Measurements from ENCODE around the gene SQSTM1.

DNA sequence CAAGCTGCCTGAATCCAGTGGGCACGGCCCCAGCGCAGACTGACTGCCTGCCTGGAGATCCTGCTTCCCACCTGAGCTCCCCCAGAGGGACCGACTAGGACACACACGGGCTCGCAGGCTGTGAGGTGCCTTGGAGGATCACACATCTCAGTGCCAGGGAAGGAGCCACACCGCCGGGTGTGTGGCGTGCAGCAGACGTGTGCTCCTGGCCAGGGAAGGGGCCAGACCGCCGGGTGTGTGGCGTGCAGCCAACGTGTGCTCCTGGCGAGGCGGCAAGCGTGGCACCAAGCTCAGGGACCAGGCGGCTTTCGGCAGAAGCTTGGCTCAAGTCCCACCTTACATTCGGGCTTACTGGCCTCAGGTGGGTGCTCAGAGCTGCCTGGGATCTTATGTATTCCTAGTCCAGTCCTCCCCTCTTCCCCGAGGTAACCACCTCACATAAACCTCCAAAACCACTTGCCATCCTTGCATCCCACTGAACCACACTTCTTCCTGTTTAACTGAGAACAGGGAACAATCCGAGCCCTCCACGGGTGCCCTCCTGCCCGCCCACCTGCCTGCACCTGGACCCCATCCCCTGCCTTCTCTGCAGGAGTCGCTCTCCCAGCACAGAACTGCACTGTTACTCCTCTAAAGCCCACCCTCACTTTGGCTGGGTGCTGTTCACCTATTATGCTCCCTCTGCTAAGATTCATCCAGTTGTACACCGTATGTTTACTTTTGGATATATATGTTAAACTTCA, 60.3 kb downstream of the SQSTM1 start:
- TF ChIP-seq, protein P1, sequence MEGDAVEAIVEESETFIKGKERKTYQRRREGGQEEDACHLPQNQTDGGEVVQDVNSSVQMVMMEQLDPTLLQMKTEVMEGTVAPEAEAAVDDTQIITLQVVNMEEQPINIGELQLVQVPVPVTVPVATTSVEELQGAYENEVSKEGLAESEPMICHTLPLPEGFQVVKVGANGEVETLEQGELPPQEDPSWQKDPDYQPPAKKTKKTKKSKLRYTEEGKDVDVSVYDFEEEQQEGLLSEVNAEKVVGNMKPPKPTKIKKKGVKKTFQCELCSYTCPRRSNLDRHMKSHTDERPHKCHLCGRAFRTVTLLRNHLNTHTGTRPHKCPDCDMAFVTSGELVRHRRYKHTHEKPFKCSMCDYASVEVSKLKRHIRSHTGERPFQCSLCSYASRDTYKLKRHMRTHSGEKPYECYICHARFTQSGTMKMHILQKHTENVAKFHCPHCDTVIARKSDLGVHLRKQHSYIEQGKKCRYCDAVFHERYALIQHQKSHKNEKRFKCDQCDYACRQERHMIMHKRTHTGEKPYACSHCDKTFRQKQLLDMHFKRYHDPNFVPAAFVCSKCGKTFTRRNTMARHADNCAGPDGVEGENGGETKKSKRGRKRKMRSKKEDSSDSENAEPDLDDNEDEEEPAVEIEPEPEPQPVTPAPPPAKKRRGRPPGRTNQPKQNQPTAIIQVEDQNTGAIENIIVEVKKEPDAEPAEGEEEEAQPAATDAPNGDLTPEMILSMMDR (IDR thresholded peaks at IDR 0.05; ENCODE audit: poor library complexity) = no peak
- no peak for TF ChIP-seq EZH2 (IDR thresholded peaks at IDR 0.05; ENCODE audit: borderline replicate concordance)
- TF ChIP-seq EZH2phosphoT487 (IDR thresholded peaks at IDR 0.05; ENCODE audit: low read depth, severe bottlenecking, unreplicated experiment) = no peak

Data from hepatocyte (in vitro differentiated cells).